ENCODE data around the gene PPARGC1A.

The PPARGC1A gene

GRCh38 chr4:23903859-23904438 lies 14.1 kb upstream of the PPARGC1A start:
- no peak for DNase-seq (ENCODE audit: low read depth, low spot score)
- in situ Hi-C loops (cut with HindIII; ENCODE audit: low sequenced_read_pairs): no loop called here
- no peak overlapping the region for H3K4me3 ChIP-seq (ENCODE audit: low read depth, low read length)
- TF ChIP-seq, protein P1, sequence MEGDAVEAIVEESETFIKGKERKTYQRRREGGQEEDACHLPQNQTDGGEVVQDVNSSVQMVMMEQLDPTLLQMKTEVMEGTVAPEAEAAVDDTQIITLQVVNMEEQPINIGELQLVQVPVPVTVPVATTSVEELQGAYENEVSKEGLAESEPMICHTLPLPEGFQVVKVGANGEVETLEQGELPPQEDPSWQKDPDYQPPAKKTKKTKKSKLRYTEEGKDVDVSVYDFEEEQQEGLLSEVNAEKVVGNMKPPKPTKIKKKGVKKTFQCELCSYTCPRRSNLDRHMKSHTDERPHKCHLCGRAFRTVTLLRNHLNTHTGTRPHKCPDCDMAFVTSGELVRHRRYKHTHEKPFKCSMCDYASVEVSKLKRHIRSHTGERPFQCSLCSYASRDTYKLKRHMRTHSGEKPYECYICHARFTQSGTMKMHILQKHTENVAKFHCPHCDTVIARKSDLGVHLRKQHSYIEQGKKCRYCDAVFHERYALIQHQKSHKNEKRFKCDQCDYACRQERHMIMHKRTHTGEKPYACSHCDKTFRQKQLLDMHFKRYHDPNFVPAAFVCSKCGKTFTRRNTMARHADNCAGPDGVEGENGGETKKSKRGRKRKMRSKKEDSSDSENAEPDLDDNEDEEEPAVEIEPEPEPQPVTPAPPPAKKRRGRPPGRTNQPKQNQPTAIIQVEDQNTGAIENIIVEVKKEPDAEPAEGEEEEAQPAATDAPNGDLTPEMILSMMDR (IDR thresholded peaks at IDR 0.05; ENCODE audit: low read depth, low read length): no peak

- TF ChIP-seq, protein P1 (IDR thresholded peaks at IDR 0.05; ENCODE audit: low read depth, low read length): no peak
- DNase-seq (ENCODE audit: low read depth, low spot score): no peak
- in situ Hi-C loops (cut with HindIII; ENCODE audit: low sequenced_read_pairs): no loop called here
- H3K4me3 ChIP-seq (ENCODE audit: low read depth, low read length): no peak overlapping the region
These were observed 12.5 kb upstream of the PPARGC1A start for GRCh38 chr4:23902222-23902804.

DNA sequence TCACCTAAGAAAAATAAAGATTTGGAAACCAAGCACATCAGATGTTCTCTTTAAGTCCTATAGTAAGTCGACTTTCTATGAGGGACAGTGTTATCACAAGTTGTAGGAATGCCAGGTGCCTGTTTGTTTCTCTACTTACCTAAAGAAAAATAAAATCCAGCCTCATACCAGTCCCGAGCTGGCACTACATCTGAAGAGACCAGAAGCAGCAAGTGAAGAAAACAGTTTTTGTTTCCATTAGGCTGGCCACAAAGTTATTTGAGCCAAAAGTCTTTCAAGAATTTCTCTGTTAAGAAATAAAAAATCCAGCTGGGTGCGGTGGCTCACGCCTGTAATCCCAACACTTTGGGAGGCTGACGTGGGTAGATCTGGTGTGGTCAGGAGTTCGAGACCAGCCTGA lies 10.8 kb upstream of the PPARGC1A start:
- in situ Hi-C loops (cut with HindIII; ENCODE audit: low sequenced_read_pairs): no loop called here

GRCh38 chr4:23899565-23899964 lies 9.7 kb upstream of the PPARGC1A start:
- H3K4me3 ChIP-seq (ENCODE audit: low read depth, low read length): no peak overlapping the region
- no peak for DNase-seq (ENCODE audit: low read depth, low spot score)
- TF ChIP-seq, protein P1 (IDR thresholded peaks at IDR 0.05; ENCODE audit: low read depth, low read length): no peak
- in situ Hi-C loops (cut with HindIII; ENCODE audit: low sequenced_read_pairs): no loop called here

More for the DNA sequence above, 10.8 kb upstream of the PPARGC1A start:
- H3K4me3 ChIP-seq (ENCODE audit: low read depth, low read length): no peak overlapping the region
- no peak for DNase-seq (ENCODE audit: low read depth, low spot score)
- TF ChIP-seq, protein P1 (IDR thresholded peaks at IDR 0.05; ENCODE audit: low read depth, low read length): no peak

DNA sequence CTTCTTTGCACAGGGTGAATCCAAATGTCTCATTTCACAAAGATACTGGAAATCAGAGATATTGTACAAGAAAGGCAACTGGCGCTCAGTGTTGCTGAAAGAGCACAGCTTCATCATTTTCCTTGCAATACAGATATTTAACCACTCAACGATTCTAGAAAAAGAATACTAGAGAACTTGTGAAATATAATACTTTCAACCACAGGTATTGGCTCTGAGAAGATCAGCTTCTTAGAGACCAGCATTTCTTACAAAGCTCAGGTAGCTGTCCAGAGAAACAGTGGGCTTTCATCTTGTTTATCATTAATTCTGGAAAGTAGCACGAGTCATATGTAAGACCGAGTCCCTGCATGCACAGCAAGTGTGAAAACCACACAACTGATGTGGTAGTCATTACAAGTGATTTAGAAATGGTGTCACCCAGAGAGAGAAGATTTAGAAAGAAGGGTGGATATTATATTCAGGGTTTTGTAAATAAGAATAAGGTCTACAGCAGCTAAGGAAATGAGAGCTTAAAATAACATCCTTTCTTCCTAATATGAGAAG lies 7.8 kb upstream of the PPARGC1A start:
- H3K4me3 ChIP-seq (ENCODE audit: low read depth, low read length): no peak overlapping the region
- DNase-seq (ENCODE audit: low read depth, low spot score): no peak
- TF ChIP-seq, protein P1 (IDR thresholded peaks at IDR 0.05; ENCODE audit: low read depth, low read length): no peak
- in situ Hi-C loops (cut with HindIII; ENCODE audit: low sequenced_read_pairs): no loop called here

DNA sequence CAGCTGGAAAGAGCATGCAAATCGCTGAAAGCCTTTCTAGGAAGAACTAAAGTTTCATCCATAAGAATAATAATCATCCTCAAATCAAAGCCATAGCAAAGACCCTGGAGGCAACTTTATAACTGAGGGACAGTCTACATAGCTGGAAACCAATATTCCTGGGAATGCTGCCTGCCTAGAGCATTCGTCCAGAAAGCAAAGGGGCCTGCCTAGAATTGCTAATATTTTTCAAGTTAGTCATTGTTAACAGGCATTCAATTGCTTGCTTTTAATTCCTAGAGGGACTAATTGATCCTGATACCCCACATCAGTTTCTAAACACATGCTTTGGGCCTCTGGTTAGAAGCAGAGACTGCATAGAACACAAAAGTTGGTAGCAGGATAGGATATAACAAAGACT lies 4.2 kb upstream of the PPARGC1A start:
- no peak overlapping the region for H3K4me3 ChIP-seq (ENCODE audit: low read depth, low read length)
- DNase-seq (ENCODE audit: low read depth, low spot score): no peak
- TF ChIP-seq, protein P1 (IDR thresholded peaks at IDR 0.05; ENCODE audit: low read depth, low read length): no peak
- in situ Hi-C loops (cut with HindIII; ENCODE audit: low sequenced_read_pairs): no loop called here
